Erythroblast (primary cell): Measurements from ENCODE around the gene KCNAB2.

Experiments
- GATA1 ChIP-seq: IDR thresholded peaks from 2 replicates; pipeline ENCODE4 v1.6.1; 2011; ENCODE audit warnings: low read depth, mild to moderate bottlenecking, control low read depth, low read length, moderate library complexity
- POLR2A ChIP-seq: IDR thresholded peaks from 2 replicates; pipeline ENCODE4 v1.6.1; 2011; ENCODE audit warnings: mild to moderate bottlenecking, low read length

DNA sequence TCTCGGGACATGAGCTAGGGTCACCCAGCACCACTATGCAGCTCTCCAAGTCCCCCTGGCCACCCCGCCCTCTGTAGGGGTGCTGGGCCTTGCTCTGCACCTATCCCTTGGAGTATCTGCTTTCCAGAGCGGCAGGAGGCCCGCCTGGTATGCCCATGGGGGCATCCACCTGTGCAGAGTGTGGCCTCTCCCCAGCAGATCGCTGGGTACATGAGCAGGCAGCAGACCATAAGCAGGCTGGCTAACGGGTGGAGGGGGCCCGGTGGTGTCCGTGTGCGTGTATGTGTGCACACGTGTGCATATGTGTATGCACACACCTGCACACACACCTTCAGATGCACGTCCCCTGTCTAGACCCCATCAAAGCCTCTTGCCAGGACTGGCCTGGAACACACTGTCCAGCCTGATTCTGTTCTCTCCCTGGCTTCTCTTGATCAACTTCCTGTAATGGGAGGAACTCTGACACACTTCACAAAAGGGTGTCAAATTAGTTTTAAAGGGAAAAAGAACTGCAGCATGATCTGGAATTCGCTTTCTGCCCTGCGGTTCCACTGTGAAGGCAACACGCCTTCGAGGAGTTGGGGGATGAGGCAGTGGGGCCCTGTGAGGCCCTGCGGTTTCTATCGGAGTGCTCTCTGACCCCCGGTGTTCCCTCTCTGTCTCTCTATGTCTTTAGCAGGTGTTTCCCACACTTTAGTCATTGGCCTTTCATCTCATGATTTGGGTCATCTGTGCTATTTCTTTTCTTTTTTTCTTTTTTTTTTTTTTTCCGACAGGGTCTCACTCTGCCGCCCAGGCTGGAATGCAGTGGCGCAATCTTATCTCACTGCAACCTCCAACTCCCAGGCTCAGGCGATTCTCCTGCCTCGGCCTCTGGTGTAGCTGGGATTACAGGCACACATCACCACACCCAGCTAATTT, 36.3 kb upstream of the KCNAB2 start:
- TF ChIP-seq POLR2A: no peak
- no peak for TF ChIP-seq GATA1
